IPS-20b (cell line): ENCODE results near the gene GRM1.

ENCODE experiments used
- H3K27ac ChIP-seq: one replicate; pipeline ENCODE4 v1.5.1; 2013; ENCODE audit warnings: low read length
- H3K27me3 ChIP-seq: 2 replicates; pipeline ENCODE4 v1.6.1; 2013; ENCODE audit warnings: mild to moderate bottlenecking, low read length, inconsistent platforms; ENCODE audit not compliant: insufficient read depth
- H3K36me3 ChIP-seq: 2 replicates; pipeline ENCODE4 v1.6.1; 2013; ENCODE audit warnings: low read depth, mild to moderate bottlenecking, inconsistent platforms, low read length, moderate library complexity; ENCODE audit not compliant: insufficient read depth
- H3K4me1 ChIP-seq: 2 replicates; pipeline ENCODE4 v1.6.1; 2013; ENCODE audit warnings: mild to moderate bottlenecking, control low read depth, inconsistent platforms, low read length, moderate library complexity; ENCODE audit not compliant: insufficient read depth
- H3K4me3 ChIP-seq: 2 replicates; pipeline ENCODE4 v1.5.1; 2013; ENCODE audit warnings: mild to moderate bottlenecking, low read length, inconsistent platforms
- H3K9ac ChIP-seq: 2 replicates; pipeline ENCODE4 v1.6.1; 2013; ENCODE audit warnings: low read depth, mild to moderate bottlenecking, inconsistent platforms, low read length, moderate library complexity
- H3K9me3 ChIP-seq: 2 replicates; pipeline ENCODE4 v1.6.1; 2013; ENCODE audit warnings: mild to moderate bottlenecking, low read depth, low read length, inconsistent platforms; ENCODE audit not compliant: insufficient read depth

Gene GRM1

GRCh38 chr6:146028851-146029572 lies at the start of gene GRM1:
TSS of gene GRM1 (plus strand) at chr6:146029062. CDS start at chr6:146029518, 456 bp downstream.
- Histone ChIP-seq H3K9me3 (no peaks in the 10 kb centered on the region), H3K4me3 (peak within 1 kb of the TSS; percentile 83), H3K36me3 (no peaks in the 10 kb centered on the region), H3K9ac (no peak within 1 kb of the TSS), H3K4me1 (no peaks in the 10 kb centered on the region), H3K27me3 (peaks cover 55% of the 10 kb centered on the region), H3K27ac (no peak within 1 kb of the TSS)

- no peak overlapping the region for H3K4me3 ChIP-seq
- H3K9ac ChIP-seq: no peak overlapping the region
- no peak overlapping the region for H3K27ac ChIP-seq
- no peaks in the 10 kb centered on the region for H3K27me3 ChIP-seq
- H3K9me3 ChIP-seq: peaks cover 8% of the 10 kb centered on the region
- H3K36me3 ChIP-seq: no peaks in the 10 kb centered on the region
- no peaks in the 10 kb centered on the region for H3K4me1 ChIP-seq
Measured at GRCh38 chr6:146009338-146009737, 19.5 kb upstream of the GRM1 start.

- Histone ChIP-seq H3K9ac (no peak overlapping the region), H3K36me3 (no peaks in the 10 kb centered on the region), H3K27me3 (no peaks in the 10 kb centered on the region), H3K27ac (no peak overlapping the region), H3K4me3 (no peak overlapping the region), H3K9me3 (peaks cover 5% of the 10 kb centered on the region), H3K4me1 (peaks cover 5% of the 10 kb centered on the region; the same call in 1 of the 2 replicates)
Measured at GRCh38 chr6:146014233-146014632, 14.6 kb upstream of the GRM1 start.

GRCh38 chr6:146017672-146018071 lies 11.2 kb upstream of the GRM1 start:
- Histone ChIP-seq H3K27me3 (no peaks in the 10 kb centered on the region), H3K36me3 (no peaks in the 10 kb centered on the region), H3K9me3 (no peaks in the 10 kb centered on the region), H3K9ac (no peak overlapping the region), H3K4me1 (peaks cover 5% of the 10 kb centered on the region; the same call in 1 of the 2 replicates), H3K4me3 (peak overlapping the region; percentile 26), H3K27ac (no peak overlapping the region)

- Histone ChIP-seq H3K4me3 (no peak overlapping the region), H3K9ac (no peak overlapping the region), H3K9me3 (no peaks in the 10 kb centered on the region), H3K27me3 (peaks cover 55% of the 10 kb centered on the region), H3K27ac (no peak overlapping the region), H3K4me1 (no peaks in the 10 kb centered on the region), H3K36me3 (no peaks in the 10 kb centered on the region)
Measured at GRCh38 chr6:146026873-146027272, 2.0 kb upstream of the GRM1 start.

GRCh38 chr6:146027586-146028251 lies 1.1 kb upstream of the GRM1 start:
- H3K27ac ChIP-seq: no peak overlapping the region
- H3K27me3 ChIP-seq: peaks cover 55% of the 10 kb centered on the region
- H3K4me3 ChIP-seq: peak overlapping the region; percentile 83
- no peaks in the 10 kb centered on the region for H3K36me3 ChIP-seq
- H3K9me3 ChIP-seq: no peaks in the 10 kb centered on the region
- no peaks in the 10 kb centered on the region for H3K4me1 ChIP-seq
- no peak overlapping the region for H3K9ac ChIP-seq

GRCh38 chr6:146028252-146028795 lies 538 bp upstream of the GRM1 start:
- Histone ChIP-seq H3K9ac (no peak overlapping the region), H3K4me3 (peak overlapping the region; percentile 83), H3K27me3 (peaks cover 55% of the 10 kb centered on the region)

GRCh38 chr6:146029573-146030184 lies 817 bp downstream of the GRM1 start:
- Histone ChIP-seq H3K27me3 (peaks cover 55% of the 10 kb centered on the region), H3K4me3 (peak overlapping the region; percentile 83; the same call in 1 of the 2 replicates), H3K36me3 (no peaks in the 10 kb centered on the region), H3K4me1 (no peaks in the 10 kb centered on the region), H3K27ac (no peak overlapping the region), H3K9ac (no peak overlapping the region), H3K9me3 (no peaks in the 10 kb centered on the region)

More at GRCh38 chr6:146028252-146028795, 538 bp upstream of the GRM1 start:
- Histone ChIP-seq H3K27ac (no peak overlapping the region), H3K9me3 (no peaks in the 10 kb centered on the region), H3K4me1 (no peaks in the 10 kb centered on the region), H3K36me3 (no peaks in the 10 kb centered on the region)

- Histone ChIP-seq H3K27ac (no peak overlapping the region), H3K36me3 (no peaks in the 10 kb centered on the region), H3K9ac (no peak overlapping the region), H3K27me3 (peaks cover 39% of the 10 kb centered on the region), H3K9me3 (no peaks in the 10 kb centered on the region), H3K4me1 (no peaks in the 10 kb centered on the region), H3K4me3 (no peak overlapping the region)
Measured at GRCh38 chr6:146032387-146032786, 3.5 kb downstream of the GRM1 start.

GRCh38 chr6:146040360-146040759 lies 11.5 kb downstream of the GRM1 start:
- Histone ChIP-seq H3K27ac (no peak overlapping the region), H3K9ac (no peak overlapping the region), H3K4me3 (no peak overlapping the region), H3K9me3 (no peaks in the 10 kb centered on the region), H3K36me3 (no peaks in the 10 kb centered on the region), H3K27me3 (no peaks in the 10 kb centered on the region), H3K4me1 (no peaks in the 10 kb centered on the region)

- H3K9me3 ChIP-seq: no peaks in the 10 kb centered on the region
- H3K4me3 ChIP-seq: no peak overlapping the region
- no peaks in the 10 kb centered on the region for H3K36me3 ChIP-seq
- H3K4me1 ChIP-seq: no peaks in the 10 kb centered on the region
- H3K27ac ChIP-seq: no peak overlapping the region
- H3K9ac ChIP-seq: no peak overlapping the region
- no peaks in the 10 kb centered on the region for H3K27me3 ChIP-seq
Measured at GRCh38 chr6:146041282-146041681, 12.4 kb downstream of the GRM1 start.
